Measurements from ENCODE around the gene JAZF1.

DNA sequence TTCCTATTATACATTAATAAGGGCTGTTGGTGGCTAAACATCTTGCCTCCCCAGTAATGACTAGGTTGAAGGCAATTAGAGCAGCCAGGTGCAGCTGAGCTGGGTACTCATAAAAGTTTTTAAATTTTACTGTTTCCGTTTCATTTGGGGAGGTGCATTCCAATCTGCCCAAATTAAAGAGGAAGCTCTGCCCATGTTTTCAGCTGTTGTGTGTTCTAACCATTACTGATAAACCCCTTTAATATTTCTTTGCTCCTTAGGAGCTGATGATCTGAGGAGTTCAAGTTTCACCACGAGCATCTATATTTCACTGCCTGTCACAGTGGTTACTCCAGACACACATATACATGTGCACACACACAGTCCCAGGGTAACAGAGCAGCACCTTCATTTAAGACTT is 94.4 kb downstream of the JAZF1 start:
- TF ChIP-seq, protein P1, sequence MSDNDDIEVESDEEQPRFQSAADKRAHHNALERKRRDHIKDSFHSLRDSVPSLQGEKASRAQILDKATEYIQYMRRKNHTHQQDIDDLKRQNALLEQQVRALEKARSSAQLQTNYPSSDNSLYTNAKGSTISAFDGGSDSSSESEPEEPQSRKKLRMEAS (IDR thresholded peaks at IDR 0.05) = no peak
- TF ChIP-seq, protein P2, sequence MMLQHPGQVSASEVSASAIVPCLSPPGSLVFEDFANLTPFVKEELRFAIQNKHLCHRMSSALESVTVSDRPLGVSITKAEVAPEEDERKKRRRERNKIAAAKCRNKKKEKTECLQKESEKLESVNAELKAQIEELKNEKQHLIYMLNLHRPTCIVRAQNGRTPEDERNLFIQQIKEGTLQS (IDR thresholded peaks at IDR 0.05) = no peak
- TF ChIP-seq, protein P3, sequence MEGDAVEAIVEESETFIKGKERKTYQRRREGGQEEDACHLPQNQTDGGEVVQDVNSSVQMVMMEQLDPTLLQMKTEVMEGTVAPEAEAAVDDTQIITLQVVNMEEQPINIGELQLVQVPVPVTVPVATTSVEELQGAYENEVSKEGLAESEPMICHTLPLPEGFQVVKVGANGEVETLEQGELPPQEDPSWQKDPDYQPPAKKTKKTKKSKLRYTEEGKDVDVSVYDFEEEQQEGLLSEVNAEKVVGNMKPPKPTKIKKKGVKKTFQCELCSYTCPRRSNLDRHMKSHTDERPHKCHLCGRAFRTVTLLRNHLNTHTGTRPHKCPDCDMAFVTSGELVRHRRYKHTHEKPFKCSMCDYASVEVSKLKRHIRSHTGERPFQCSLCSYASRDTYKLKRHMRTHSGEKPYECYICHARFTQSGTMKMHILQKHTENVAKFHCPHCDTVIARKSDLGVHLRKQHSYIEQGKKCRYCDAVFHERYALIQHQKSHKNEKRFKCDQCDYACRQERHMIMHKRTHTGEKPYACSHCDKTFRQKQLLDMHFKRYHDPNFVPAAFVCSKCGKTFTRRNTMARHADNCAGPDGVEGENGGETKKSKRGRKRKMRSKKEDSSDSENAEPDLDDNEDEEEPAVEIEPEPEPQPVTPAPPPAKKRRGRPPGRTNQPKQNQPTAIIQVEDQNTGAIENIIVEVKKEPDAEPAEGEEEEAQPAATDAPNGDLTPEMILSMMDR (IDR thresholded peaks at IDR 0.05 in 2 of 3, conservative IDR thresholded peaks at IDR 0.05 in 1 of 3; ENCODE audit: borderline replicate concordance in 1 of 3, insufficient read depth in 1 of 3, low read depth in 2 of 3, low read length in 2 of 3) = no peak
